Measurements from ENCODE around the gene TRPV4. TPM values are rescaled to one million over a fixed set of nuclear protein-coding genes. Genes with fewer than 3 reads are reported as not detected.

Gene TRPV4
- total RNA-seq, 1 donor from 2014 or later = not detected

GRCh38 chr12:109744986-109745942, 87.9 kb downstream of the TRPV4 start:
- FAIRE-seq = no peak
- no peak for DNase-seq (ENCODE audit: low spot score in 2 of 2)

- DNase-seq (ENCODE audit: low spot score in 2 of 2) = no peak
- FAIRE-seq = no peak
Measured at GRCh38 chr12:109744026-109744425, 89.2 kb downstream of the TRPV4 start.

- no peak for FAIRE-seq
- no peak for DNase-seq (ENCODE audit: low spot score in 2 of 2)
Measured at GRCh38 chr12:109743076-109743910, 89.9 kb downstream of the TRPV4 start.

GRCh38 chr12:109741970-109742703, 91.1 kb downstream of the TRPV4 start:
- DNase-seq (ENCODE audit: low spot score in 2 of 2) (no peak), FAIRE-seq (no peak)

- FAIRE-seq (no peak), DNase-seq (ENCODE audit: low spot score in 2 of 2) (no peak)
Measured at GRCh38 chr12:109741286-109741969, 91.8 kb downstream of the TRPV4 start.

GRCh38 chr12:109740694-109741245, 92.4 kb downstream of the TRPV4 start:
- DNase-seq (ENCODE audit: low spot score in 2 of 2) = no peak
- FAIRE-seq = no peak

- FAIRE-seq (no peak), DNase-seq (ENCODE audit: low spot score in 2 of 2) (no peak)
Measured at GRCh38 chr12:109739747-109740693, 93.2 kb downstream of the TRPV4 start.

GRCh38 chr12:109738878-109739665, 94.1 kb downstream of the TRPV4 start:
- FAIRE-seq = no peak

GRCh38 chr12:109738209-109738608, 95.0 kb downstream of the TRPV4 start:
- FAIRE-seq (no peak), DNase-seq (ENCODE audit: low spot score in 2 of 2) (no peak)

More at GRCh38 chr12:109738878-109739665, 94.1 kb downstream of the TRPV4 start:
- DNase-seq (ENCODE audit: low spot score in 2 of 2) = no peak

GRCh38 chr12:109737631-109738030, 95.6 kb downstream of the TRPV4 start:
- no peak for DNase-seq (ENCODE audit: low spot score in 2 of 2)
- no peak for FAIRE-seq

GRCh38 chr12:109737126-109737525, 96.1 kb downstream of the TRPV4 start:
- DNase-seq (ENCODE audit: low spot score in 2 of 2) (no peak), FAIRE-seq (no peak)

GRCh38 chr12:109736552-109737108, 96.6 kb downstream of the TRPV4 start:
- FAIRE-seq (no peak), DNase-seq (ENCODE audit: low spot score in 2 of 2) (no peak)

GRCh38 chr12:109735825-109736551, 97.2 kb downstream of the TRPV4 start:
- DNase-seq (ENCODE audit: low spot score in 2 of 2) (no peak), FAIRE-seq (no peak)

- DNase-seq (ENCODE audit: low spot score in 2 of 2) = no peak
- no peak for FAIRE-seq
Measured at GRCh38 chr12:109735051-109735521, 98.1 kb downstream of the TRPV4 start.

GRCh38 chr12:109734219-109735000, 98.8 kb downstream of the TRPV4 start:
- DNase-seq (ENCODE audit: low spot score in 2 of 2) (no peak), FAIRE-seq (no peak)
